ENCODE measurements around the gene ESPN.

The ESPN gene

GRCh38 chr1:6487804-6488484, 63.4 kb downstream of the ESPN start:
- no peak overlapping the region for H3K27ac ChIP-seq (ENCODE audit: low read length)
- no peak overlapping the region for H3K4me3 ChIP-seq (ENCODE audit: low read depth in 1 of 2, low read length in 2 of 2)
- no peak overlapping the region for H3K9ac ChIP-seq (ENCODE audit: low read depth, low read length)
- ATAC-seq (ENCODE audit: insufficient read depth, low read depth) (no peak), DNase-seq (no peak)
- no peak overlapping the region for H2AFZ ChIP-seq (ENCODE audit: low read depth, low read length)
- no peaks in the 10 kb centered on the region for H3K36me3 ChIP-seq (ENCODE audit: insufficient read depth, low read length)
- H3K4me2 ChIP-seq (ENCODE audit: insufficient read depth, low read length) = no peak overlapping the region
- H3K9me3 ChIP-seq (ENCODE audit: insufficient read depth, low read length, severe bottlenecking) = no peaks in the 10 kb centered on the region
- H3K79me2 ChIP-seq (ENCODE audit: insufficient read depth, low read length) = no peaks in the 10 kb centered on the region
- TF ChIP-seq CTCF (IDR thresholded peaks at IDR 0.05; ENCODE audit: borderline replicate concordance, extremely low read depth, low read length, poor library complexity, severe bottlenecking) = no peak
- TF ChIP-seq EZH2 (IDR thresholded peaks at IDR 0.05; ENCODE audit: borderline replicate concordance, low read depth, low read length, severe bottlenecking) = no peak
- peaks cover 36% of the 10 kb centered on the region for H3K4me1 ChIP-seq (ENCODE audit: insufficient read depth, low read length)
- H4K20me1 ChIP-seq (ENCODE audit: insufficient read depth, low read length) = peaks cover 5% of the 10 kb centered on the region; the same call in 1 of the 2 replicates
- H3K27me3 ChIP-seq (ENCODE audit: insufficient read depth, low read length, poor library complexity) = no peaks in the 10 kb centered on the region

DNA sequence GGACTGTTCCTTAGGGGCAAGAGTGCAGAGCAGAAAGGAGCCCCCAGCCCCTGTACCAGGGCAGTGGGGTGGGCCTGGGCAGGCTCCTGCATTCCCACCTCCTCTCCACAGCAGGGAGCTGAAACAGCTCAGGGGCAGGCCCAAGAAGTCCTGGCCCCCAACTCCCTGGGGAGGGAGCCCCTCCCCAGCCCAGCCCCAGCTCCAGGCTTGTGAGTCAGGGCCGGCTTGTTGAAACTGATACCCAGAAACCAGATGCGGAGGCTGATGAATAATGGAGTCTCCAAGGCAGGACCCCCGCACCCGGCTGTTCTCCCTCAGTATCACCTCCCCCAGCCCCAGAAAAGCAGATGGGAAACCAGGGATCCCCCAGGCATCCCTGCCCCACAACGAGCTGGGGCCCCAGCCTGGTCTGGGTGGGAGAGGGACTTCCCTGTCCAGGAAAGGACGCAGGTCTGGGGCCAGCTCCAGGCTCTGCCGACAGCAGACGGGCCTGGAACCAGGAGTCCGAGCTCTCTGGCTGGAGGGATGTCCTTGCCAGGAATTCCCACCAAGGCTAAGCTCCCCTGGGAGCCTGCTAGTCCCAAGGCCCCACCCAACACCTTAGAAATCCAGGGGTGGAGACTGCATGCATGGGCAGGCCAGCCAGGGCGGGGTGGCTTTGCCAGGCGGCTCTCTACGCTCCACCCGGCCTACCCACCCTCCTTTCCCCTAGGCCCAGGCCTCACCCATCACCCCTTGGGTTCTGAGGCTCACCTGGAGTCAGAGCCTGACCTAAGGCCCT, 64.2 kb downstream of the ESPN start:
- H4K20me1 ChIP-seq (ENCODE audit: insufficient read depth, low read length) = peaks cover 5% of the 10 kb centered on the region; the same call in 1 of the 2 replicates
- ATAC-seq (ENCODE audit: insufficient read depth, low read depth) (no peak), DNase-seq (no peak)
- no peak for TF ChIP-seq CTCF (IDR thresholded peaks at IDR 0.05; ENCODE audit: borderline replicate concordance, extremely low read depth, low read length, poor library complexity, severe bottlenecking)
- no peak overlapping the region for H3K4me2 ChIP-seq (ENCODE audit: insufficient read depth, low read length)
- H3K4me3 ChIP-seq (ENCODE audit: low read depth in 1 of 2, low read length in 2 of 2) = no peak overlapping the region
- peak overlapping the region; percentile 74; the same call in 1 of the 2 replicates for H3K9ac ChIP-seq (ENCODE audit: low read depth, low read length)
- H3K27ac ChIP-seq (ENCODE audit: low read length) = no peak overlapping the region
- no peaks in the 10 kb centered on the region for H3K9me3 ChIP-seq (ENCODE audit: insufficient read depth, low read length, severe bottlenecking)
- peaks cover 36% of the 10 kb centered on the region for H3K4me1 ChIP-seq (ENCODE audit: insufficient read depth, low read length)
- no peaks in the 10 kb centered on the region for H3K36me3 ChIP-seq (ENCODE audit: insufficient read depth, low read length)
- H3K27me3 ChIP-seq (ENCODE audit: insufficient read depth, low read length, poor library complexity) = no peaks in the 10 kb centered on the region
- no peaks in the 10 kb centered on the region for H3K79me2 ChIP-seq (ENCODE audit: insufficient read depth, low read length)
- H2AFZ ChIP-seq (ENCODE audit: low read depth, low read length) = no peak overlapping the region

DNA sequence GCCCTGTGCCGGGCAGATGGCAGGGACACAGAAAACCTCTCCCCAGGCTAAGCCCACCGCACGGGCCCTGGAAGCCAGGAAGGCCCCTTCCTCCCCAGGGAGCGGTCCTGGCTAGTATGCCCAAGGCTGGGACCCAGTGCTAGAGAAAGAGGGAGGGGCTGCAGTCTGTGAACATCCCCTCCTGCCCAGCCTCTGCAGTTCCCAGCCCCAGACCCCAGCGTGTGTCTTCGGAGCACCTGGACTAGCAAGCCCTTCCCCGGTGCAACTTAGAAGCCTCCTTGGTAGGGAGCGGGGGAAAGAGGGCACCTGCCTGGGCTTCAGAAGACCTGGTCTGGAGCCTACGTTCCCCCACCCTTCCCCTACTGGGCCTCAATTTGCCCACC, 64.8 kb downstream of the ESPN start:
- H3K27me3 ChIP-seq (ENCODE audit: insufficient read depth, low read length, poor library complexity) = no peaks in the 10 kb centered on the region
- no peak for ATAC-seq (ENCODE audit: insufficient read depth, low read depth)
- peak overlapping the region; percentile 89 for H2AFZ ChIP-seq (ENCODE audit: low read depth, low read length)
- H3K4me3 ChIP-seq (ENCODE audit: low read depth in 1 of 2, low read length in 2 of 2) = peak overlapping the region in 1 of 2 experiments; percentile 86; a peak in 2 of 4 replicates
- no peak overlapping the region for H3K27ac ChIP-seq (ENCODE audit: low read length)
- no peak for DNase-seq
- no peak for TF ChIP-seq CTCF (IDR thresholded peaks at IDR 0.05; ENCODE audit: borderline replicate concordance, extremely low read depth, low read length, poor library complexity, severe bottlenecking)
- TF ChIP-seq EZH2 (IDR thresholded peaks at IDR 0.05; ENCODE audit: borderline replicate concordance, low read depth, low read length, severe bottlenecking) = no peak
- H4K20me1 ChIP-seq (ENCODE audit: insufficient read depth, low read length) = peaks cover 5% of the 10 kb centered on the region; the same call in 1 of the 2 replicates
- H3K4me2 ChIP-seq (ENCODE audit: insufficient read depth, low read length) = peak overlapping the region; percentile 97
- H3K4me1 ChIP-seq (ENCODE audit: insufficient read depth, low read length) = peaks cover 36% of the 10 kb centered on the region
- no peaks in the 10 kb centered on the region for H3K9me3 ChIP-seq (ENCODE audit: insufficient read depth, low read length, severe bottlenecking)
- no peaks in the 10 kb centered on the region for H3K36me3 ChIP-seq (ENCODE audit: insufficient read depth, low read length)
- peak overlapping the region; percentile 74; the same call in 1 of the 2 replicates for H3K9ac ChIP-seq (ENCODE audit: low read depth, low read length)
- no peaks in the 10 kb centered on the region for H3K79me2 ChIP-seq (ENCODE audit: insufficient read depth, low read length)
